HepG2 (cell line): ENCODE measurements around the gene MAP1LC3B. TPM values are rescaled to one million over a fixed set of nuclear protein-coding genes. Genes with fewer than 3 reads are reported as not detected.

Experiments
- AGO1 ChIP-seq: fragments of 200-400 bp; formaldehyde crosslinking; IDR thresholded peaks from 2 replicates; pipeline ENCODE4 v1.6.1; 2017; ENCODE audit warnings: mild to moderate bottlenecking, low read depth, low read length, moderate library complexity; ENCODE audit not compliant: poor library complexity, severe bottlenecking
- ARNT2 ChIP-seq: sonication (generic); formaldehyde crosslinking; IDR thresholded peaks from 2 replicates; pipeline ENCODE4 v1.8.0; 2022; ENCODE audit warnings: mild to moderate bottlenecking, low read depth, missing genetic modification reagents, moderate library complexity
- DR1 ChIP-seq: sonication (generic); formaldehyde crosslinking; IDR thresholded peaks from 2 replicates; pipeline ENCODE4 v1.8.0; 2021; ENCODE audit warnings: mild to moderate bottlenecking, missing genetic modification reagents, inconsistent platforms
- ELF1 ChIP-seq: sonication (generic); formaldehyde crosslinking; IDR thresholded peaks from 2 replicates; pipeline ENCODE4 v1.4.0; 2020; ENCODE audit warnings: missing genetic modification reagents
- HMG20A ChIP-seq: IDR thresholded peaks from 2 replicates; pipeline ENCODE4 v1.6.1; 2016; ENCODE audit warnings: borderline replicate concordance
- IKZF1 ChIP-seq: fragments of 450-650 bp; IDR thresholded peaks from 2 replicates; pipeline ENCODE4 v1.7.1; 2016
- KDM5B ChIP-seq: sonication (generic); formaldehyde crosslinking; IDR thresholded peaks from 2 replicates; pipeline ENCODE4 v1.4.0; 2020; ENCODE audit warnings: missing genetic modification reagents, mild to moderate bottlenecking, borderline replicate concordance
- KLF15 ChIP-seq: sonication (generic); formaldehyde crosslinking; IDR thresholded peaks from 2 replicates; pipeline ENCODE4 v1.8.1; 2023; ENCODE audit warnings: borderline replicate concordance, mild to moderate bottlenecking, inconsistent platforms, missing genetic modification reagents, mixed read lengths
- MED13 ChIP-seq: sonication (generic); formaldehyde crosslinking; IDR thresholded peaks from 2 replicates; pipeline ENCODE4 v1.5.0; 2020; ENCODE audit warnings: missing genetic modification reagents
- RBM22 ChIP-seq: fragments of 200-400 bp; formaldehyde crosslinking; optimal IDR thresholded peaks from 2 replicates; pipeline ENCODE3; 2017; ENCODE audit warnings: mild to moderate bottlenecking, low read length, moderate library complexity
- SALL1 ChIP-seq: sonication (generic); formaldehyde crosslinking; IDR thresholded peaks from 2 replicates; pipeline ENCODE4 v1.8.0; 2022; ENCODE audit warnings: mild to moderate bottlenecking, missing genetic modification reagents
- STAG1 ChIP-seq: sonication (generic); formaldehyde crosslinking; IDR thresholded peaks from 2 replicates; pipeline ENCODE4 v1.4.0; 2020; ENCODE audit warnings: missing genetic modification reagents
- TGIF2 ChIP-seq: IDR thresholded peaks from 2 replicates; pipeline ENCODE4 v1.6.1; 2016; ENCODE audit warnings: control low read depth, missing compliant biosample characterization
- TRIM24 ChIP-seq: sonication (generic); formaldehyde crosslinking; IDR thresholded peaks from 2 replicates; pipeline ENCODE4 v1.8.0; 2022; ENCODE audit warnings: mild to moderate bottlenecking, missing genetic modification reagents
- ZNF383 ChIP-seq: sonication (generic); formaldehyde crosslinking; IDR thresholded peaks from 2 replicates; pipeline ENCODE4 v1.4.0; 2020; ENCODE audit warnings: missing genetic modification reagents, mild to moderate bottlenecking, borderline replicate concordance
- ZNF7 ChIP-seq: IDR thresholded peaks from 2 replicates; pipeline ENCODE4 v1.6.1; 2016; ENCODE audit warnings: missing biosample characterization, missing genetic modification reagents
- polyA plus RNA-seq, 8 experiments: library from polyadenylated mRNA; depleted of rRNA in 3 of 8; stranded (reverse) in 7 of 8; unstranded in 1 of 8; fragments of >200 nt; fragmentation: Illumina TruSeq in 4 of 8; extraction: Trizol in 4 of 8; gene quantifications; 2 replicates each; pipeline versions ENCODE4 v1.2.1 to v1.2.3, GENCODE V29; 2011 to 2016; ENCODE audit warnings: low read depth in 4 of 8, missing spikeins in 1 of 8, mixed read lengths in 1 of 8; ENCODE audit not compliant: insufficient read depth in 1 of 8
- total RNA-seq, 5 experiments: library from RNA; depleted of rRNA; stranded (reverse); fragments of >200 nt; fragmentation: Illumina TruSeq; extraction: Trizol; gene quantifications; 2 replicates each; pipeline ENCODE4 v1.2.3, GENCODE V29; 2016; ENCODE audit warnings: low read depth in 1 of 5
- TF ChIP-seq, protein P1 (sequence below), 2 experiments: sonication (generic) in 1 of 2; formaldehyde crosslinking in 1 of 2; IDR thresholded peaks; 2 replicates each; pipeline versions ENCODE4 v1.6.1 to v1.9.0; 2014 to 2022; ENCODE audit warnings: antibody characterized with exemption in 1 of 2, borderline replicate concordance in 1 of 2, inconsistent platforms in 1 of 2, low read depth in 1 of 2, missing genetic modification reagents in 1 of 2
- TF ChIP-seq, protein P2 (sequence below): sonication (generic); formaldehyde crosslinking; IDR thresholded peaks from 2 replicates; pipeline ENCODE4 v1.5.0; 2020; ENCODE audit warnings: missing genetic modification reagents, mild to moderate bottlenecking, borderline replicate concordance
- TF ChIP-seq, protein P3 (sequence below): sonication (generic); formaldehyde crosslinking; IDR thresholded peaks from 2 replicates; pipeline ENCODE4 v1.4.0; 2020; ENCODE audit warnings: mild to moderate bottlenecking, low read depth, missing genetic modification reagents
- TF ChIP-seq, protein P4 (sequence below): sonication (generic); formaldehyde crosslinking; conservative IDR thresholded peaks from 2 replicates; pipeline ENCODE4 v1.4.0; 2020; ENCODE audit warnings: mild to moderate bottlenecking, missing genetic modification reagents, moderate library complexity

MAP1LC3B gene
- total and polyA plus RNA-seq, 2 of the 13 experiments (the other 11 are each of a cell fraction or from before 2014, with no cell fraction given), result 15.7 to 37.4 TPM

DNA sequence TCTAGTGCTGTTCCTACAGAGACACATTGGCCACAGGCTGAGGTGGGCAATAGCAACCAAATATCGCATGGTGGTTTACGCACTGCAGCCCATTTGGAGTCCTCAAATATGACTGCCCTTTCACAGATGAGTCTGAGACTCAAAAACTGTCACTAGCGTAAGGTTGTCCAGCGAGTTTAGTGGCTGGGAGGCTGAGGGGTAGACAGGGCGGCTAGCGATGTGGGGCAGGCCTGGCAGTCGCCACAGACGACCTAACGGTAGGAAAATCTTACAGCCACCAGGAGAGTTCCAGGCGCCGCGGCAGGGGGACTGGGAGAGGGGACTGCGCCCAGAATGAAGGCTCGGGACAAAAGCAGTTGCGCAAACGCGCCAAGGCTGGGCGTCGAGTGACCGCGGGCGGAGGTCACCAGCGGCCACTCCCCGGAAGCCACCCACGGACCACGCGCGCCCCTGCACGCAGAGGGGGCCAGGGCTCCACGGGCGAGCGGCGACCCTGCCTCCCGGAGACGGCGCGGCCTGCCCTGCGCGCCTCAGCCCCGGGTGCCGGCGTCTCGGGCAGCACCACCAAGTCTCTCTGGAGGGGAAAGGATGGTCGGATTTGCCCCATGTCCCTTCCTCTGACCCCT is 699 bp upstream of the MAP1LC3B start (continued):
- TF ChIP-seq, protein P1, sequence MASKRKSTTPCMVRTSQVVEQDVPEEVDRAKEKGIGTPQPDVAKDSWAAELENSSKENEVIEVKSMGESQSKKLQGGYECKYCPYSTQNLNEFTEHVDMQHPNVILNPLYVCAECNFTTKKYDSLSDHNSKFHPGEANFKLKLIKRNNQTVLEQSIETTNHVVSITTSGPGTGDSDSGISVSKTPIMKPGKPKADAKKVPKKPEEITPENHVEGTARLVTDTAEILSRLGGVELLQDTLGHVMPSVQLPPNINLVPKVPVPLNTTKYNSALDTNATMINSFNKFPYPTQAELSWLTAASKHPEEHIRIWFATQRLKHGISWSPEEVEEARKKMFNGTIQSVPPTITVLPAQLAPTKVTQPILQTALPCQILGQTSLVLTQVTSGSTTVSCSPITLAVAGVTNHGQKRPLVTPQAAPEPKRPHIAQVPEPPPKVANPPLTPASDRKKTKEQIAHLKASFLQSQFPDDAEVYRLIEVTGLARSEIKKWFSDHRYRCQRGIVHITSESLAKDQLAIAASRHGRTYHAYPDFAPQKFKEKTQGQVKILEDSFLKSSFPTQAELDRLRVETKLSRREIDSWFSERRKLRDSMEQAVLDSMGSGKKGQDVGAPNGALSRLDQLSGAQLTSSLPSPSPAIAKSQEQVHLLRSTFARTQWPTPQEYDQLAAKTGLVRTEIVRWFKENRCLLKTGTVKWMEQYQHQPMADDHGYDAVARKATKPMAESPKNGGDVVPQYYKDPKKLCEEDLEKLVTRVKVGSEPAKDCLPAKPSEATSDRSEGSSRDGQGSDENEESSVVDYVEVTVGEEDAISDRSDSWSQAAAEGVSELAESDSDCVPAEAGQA (IDR thresholded peaks at IDR 0.05; ENCODE audit: low read depth), result no peak
- TF ChIP-seq, protein P1 (CRISPR knock-in tag; IDR thresholded peaks at IDR 0.05; ENCODE audit: borderline replicate concordance), result no peak
- TF ChIP-seq, protein P2, sequence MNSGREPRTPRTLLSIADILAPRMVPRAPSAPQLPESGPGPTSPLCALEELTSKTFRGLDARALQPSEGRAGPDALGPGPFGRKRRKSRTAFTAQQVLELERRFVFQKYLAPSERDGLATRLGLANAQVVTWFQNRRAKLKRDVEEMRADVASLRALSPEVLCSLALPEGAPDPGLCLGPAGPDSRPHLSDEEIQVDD (CRISPR knock-in tag), result peak; percentile 74; the same call in 1 of the 2 replicates
- no peak for TF ChIP-seq ZNF383 (CRISPR knock-in tag)
- no peak for TF ChIP-seq ZNF7
- TF ChIP-seq RBM22, result peak; percentile 58
- peak; percentile 97; the same call in 1 of the 2 replicates for TF ChIP-seq KDM5B (CRISPR knock-in tag)
- TF ChIP-seq AGO1, result no peak
- TF ChIP-seq SALL1 (CRISPR knock-in tag), result no peak; the same call in 1 of the 2 replicates
- TF ChIP-seq STAG1, result no peak; the same call in 1 of the 2 replicates
- TF ChIP-seq, protein P3, sequence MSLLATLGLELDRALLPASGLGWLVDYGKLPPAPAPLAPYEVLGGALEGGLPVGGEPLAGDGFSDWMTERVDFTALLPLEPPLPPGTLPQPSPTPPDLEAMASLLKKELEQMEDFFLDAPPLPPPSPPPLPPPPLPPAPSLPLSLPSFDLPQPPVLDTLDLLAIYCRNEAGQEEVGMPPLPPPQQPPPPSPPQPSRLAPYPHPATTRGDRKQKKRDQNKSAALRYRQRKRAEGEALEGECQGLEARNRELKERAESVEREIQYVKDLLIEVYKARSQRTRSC (CRISPR knock-in tag), result no peak
- TF ChIP-seq KLF15 (CRISPR knock-in tag), result no peak
- no peak for TF ChIP-seq MED13 (CRISPR knock-in tag)
- no peak for TF ChIP-seq TGIF2 (CRISPR knock-in tag)
- no peak for TF ChIP-seq DR1 (CRISPR knock-in tag)
- no peak for TF ChIP-seq TRIM24
- TF ChIP-seq ARNT2 (CRISPR knock-in tag), result peak; percentile 0
- no peak for TF ChIP-seq IKZF1
- TF ChIP-seq, protein P4, sequence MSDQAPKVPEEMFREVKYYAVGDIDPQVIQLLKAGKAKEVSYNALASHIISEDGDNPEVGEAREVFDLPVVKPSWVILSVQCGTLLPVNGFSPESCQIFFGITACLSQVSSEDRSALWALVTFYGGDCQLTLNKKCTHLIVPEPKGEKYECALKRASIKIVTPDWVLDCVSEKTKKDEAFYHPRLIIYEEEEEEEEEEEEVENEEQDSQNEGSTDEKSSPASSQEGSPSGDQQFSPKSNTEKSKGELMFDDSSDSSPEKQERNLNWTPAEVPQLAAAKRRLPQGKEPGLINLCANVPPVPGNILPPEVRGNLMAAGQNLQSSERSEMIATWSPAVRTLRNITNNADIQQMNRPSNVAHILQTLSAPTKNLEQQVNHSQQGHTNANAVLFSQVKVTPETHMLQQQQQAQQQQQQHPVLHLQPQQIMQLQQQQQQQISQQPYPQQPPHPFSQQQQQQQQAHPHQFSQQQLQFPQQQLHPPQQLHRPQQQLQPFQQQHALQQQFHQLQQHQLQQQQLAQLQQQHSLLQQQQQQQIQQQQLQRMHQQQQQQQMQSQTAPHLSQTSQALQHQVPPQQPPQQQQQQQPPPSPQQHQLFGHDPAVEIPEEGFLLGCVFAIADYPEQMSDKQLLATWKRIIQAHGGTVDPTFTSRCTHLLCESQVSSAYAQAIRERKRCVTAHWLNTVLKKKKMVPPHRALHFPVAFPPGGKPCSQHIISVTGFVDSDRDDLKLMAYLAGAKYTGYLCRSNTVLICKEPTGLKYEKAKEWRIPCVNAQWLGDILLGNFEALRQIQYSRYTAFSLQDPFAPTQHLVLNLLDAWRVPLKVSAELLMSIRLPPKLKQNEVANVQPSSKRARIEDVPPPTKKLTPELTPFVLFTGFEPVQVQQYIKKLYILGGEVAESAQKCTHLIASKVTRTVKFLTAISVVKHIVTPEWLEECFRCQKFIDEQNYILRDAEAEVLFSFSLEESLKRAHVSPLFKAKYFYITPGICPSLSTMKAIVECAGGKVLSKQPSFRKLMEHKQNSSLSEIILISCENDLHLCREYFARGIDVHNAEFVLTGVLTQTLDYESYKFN (CRISPR knock-in tag), result no peak
- 0 out of 2 replicates have a peak, but pooled peaks have one; percentile 5 for TF ChIP-seq HMG20A (CRISPR knock-in tag)
- TF ChIP-seq ELF1 (CRISPR knock-in tag), result no peak
